NCI-H128 (cell line): Measurements from ENCODE around the gene TRIP13.

Experiments
- DNase-seq: peaks from one replicate; lab custom pipeline; 2025; ENCODE audit not compliant: unreplicated experiment; lab: John Stamatoyannopoulos, UW

Gene TRIP13

GRCh38 chr5:854966-855743, 37.5 kb upstream of the TRIP13 start:
- DNase-seq: no peak

GRCh38 chr5:855771-856530, 36.7 kb upstream of the TRIP13 start:
- no peak for DNase-seq

- DNase-seq: no peak
Observed at GRCh38 chr5:856531-857425, 35.9 kb upstream of the TRIP13 start.

GRCh38 chr5:858726-859125, 34.0 kb upstream of the TRIP13 start:
- no peak for DNase-seq

GRCh38 chr5:859391-859790, 33.3 kb upstream of the TRIP13 start:
- no peak for DNase-seq

- no peak for DNase-seq
Observed at GRCh38 chr5:859798-860296, 32.8 kb upstream of the TRIP13 start.

- no peak for DNase-seq
Observed at GRCh38 chr5:860506-861150, 32.1 kb upstream of the TRIP13 start.

- DNase-seq: no peak
Observed at GRCh38 chr5:861442-862366, 31.0 kb upstream of the TRIP13 start.

GRCh38 chr5:862367-863243, 30.1 kb upstream of the TRIP13 start:
- no peak for DNase-seq

- DNase-seq: no peak
Observed at GRCh38 chr5:863244-863805, 29.4 kb upstream of the TRIP13 start.

- no peak for DNase-seq
Observed at GRCh38 chr5:864492-865167, 28.1 kb upstream of the TRIP13 start.

- no peak for DNase-seq
Observed at GRCh38 chr5:865168-865521, 27.5 kb upstream of the TRIP13 start.

GRCh38 chr5:865771-866170, 26.9 kb upstream of the TRIP13 start:
- DNase-seq: no peak

- DNase-seq: no peak
Observed at GRCh38 chr5:867300-867870, 25.3 kb upstream of the TRIP13 start.

- no peak for DNase-seq
Observed at GRCh38 chr5:868428-869135, 24.1 kb upstream of the TRIP13 start.

- no peak for DNase-seq
Observed at GRCh38 chr5:870956-871355, 21.7 kb upstream of the TRIP13 start.
